PC-9 (cell line): ENCODE results near the gene RBBP4.

Experiments used
- EZH2 ChIP-seq: fragments of 200-600 bp; sonication (generic); IDR thresholded peaks from 2 replicates; pipeline ENCODE4 v1.8.0; 2017; ENCODE audit warnings: antibody characterized with exemption, low read depth
- TF ChIP-seq, protein P1 (sequence below): fragments of 200-600 bp; sonication (generic); conservative IDR thresholded peaks from 2 replicates; pipeline ENCODE4 v1.6.1; 2017; ENCODE audit warnings: mixed run types, antibody characterized with exemption, mild to moderate bottlenecking, moderate library complexity

DNA sequence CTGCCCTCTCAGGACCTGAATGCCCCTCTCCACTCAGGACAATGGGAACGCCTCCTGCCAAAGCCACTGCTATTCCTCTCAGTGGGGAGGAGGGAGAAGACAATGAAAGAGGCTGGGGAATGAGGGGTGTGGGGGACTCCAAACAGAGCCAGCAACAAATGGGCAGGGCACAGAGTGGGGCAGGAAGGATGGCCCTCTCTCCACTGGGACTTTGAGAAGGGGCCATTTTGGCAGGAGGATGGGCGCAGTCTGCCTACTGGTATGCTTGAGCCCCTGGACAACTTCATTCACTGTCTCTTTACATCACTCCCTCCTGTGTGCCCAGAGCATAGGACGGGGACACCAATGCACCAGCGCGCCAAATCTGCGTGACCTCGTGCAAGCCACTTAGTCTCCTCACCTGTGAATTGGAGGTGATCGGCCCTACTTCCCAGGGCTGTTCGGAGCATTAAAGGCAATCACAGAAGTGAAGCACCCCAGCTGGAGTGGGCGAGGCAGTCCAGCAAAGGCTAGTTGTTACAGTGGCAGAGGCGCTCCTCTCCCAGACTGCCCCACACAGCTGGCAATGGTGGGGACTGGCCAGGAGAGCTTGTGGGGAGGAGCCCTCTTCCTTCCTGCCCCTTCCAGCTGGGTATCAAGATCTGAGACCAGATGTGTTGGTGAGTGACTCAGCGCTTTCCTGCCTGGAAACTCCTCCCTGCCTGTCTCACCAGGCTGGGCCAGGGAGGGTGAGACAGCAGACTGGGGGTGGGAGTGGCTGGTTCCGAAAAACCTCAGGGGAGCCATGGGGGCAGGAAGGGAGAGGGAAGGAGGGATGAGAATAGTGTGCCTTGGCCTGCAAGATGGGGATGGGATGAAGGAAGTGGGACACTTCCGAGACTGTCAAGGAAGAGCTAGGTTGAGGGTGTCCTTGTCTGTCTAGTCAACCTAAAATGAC lies 73.9 kb downstream of the RBBP4 start:
- TF ChIP-seq, protein P1, sequence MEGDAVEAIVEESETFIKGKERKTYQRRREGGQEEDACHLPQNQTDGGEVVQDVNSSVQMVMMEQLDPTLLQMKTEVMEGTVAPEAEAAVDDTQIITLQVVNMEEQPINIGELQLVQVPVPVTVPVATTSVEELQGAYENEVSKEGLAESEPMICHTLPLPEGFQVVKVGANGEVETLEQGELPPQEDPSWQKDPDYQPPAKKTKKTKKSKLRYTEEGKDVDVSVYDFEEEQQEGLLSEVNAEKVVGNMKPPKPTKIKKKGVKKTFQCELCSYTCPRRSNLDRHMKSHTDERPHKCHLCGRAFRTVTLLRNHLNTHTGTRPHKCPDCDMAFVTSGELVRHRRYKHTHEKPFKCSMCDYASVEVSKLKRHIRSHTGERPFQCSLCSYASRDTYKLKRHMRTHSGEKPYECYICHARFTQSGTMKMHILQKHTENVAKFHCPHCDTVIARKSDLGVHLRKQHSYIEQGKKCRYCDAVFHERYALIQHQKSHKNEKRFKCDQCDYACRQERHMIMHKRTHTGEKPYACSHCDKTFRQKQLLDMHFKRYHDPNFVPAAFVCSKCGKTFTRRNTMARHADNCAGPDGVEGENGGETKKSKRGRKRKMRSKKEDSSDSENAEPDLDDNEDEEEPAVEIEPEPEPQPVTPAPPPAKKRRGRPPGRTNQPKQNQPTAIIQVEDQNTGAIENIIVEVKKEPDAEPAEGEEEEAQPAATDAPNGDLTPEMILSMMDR, result no peak
- TF ChIP-seq EZH2, result no peak
